Left cardiac atrium (tissue), 4 donors: ENCODE data around the gene ARG2. TPM values are rescaled to one million over a fixed set of nuclear protein-coding genes. Genes with fewer than 3 reads are reported as not detected.

Experiments used
- ATAC-seq, 2 donors: fragments of 200-7000 bp; cut with Tn5 transposase; one replicate each; pipeline ENCODE4 v1.9.1; 2020; ENCODE audit warnings: mild to moderate bottlenecking in 2 of 2, moderate library complexity in 2 of 2
- DNase-seq: peaks from one replicate; pipeline ENCODE4 v3.0.0-alpha.2; 2020
- intact Hi-C, 2 donors: fragments of 100-400 bp; cut with DNase I; formaldehyde crosslinking; loops; one replicate each; pipeline versions ENCODE4 v1.14.1 to v1.15.1; 2022 to 2023
- long read RNA-seq: library from polyadenylated mRNA; unstranded; transcript quantifications from one replicate; pipeline ENCODE4 v2.0.0, GENCODE V29; 2021
- total RNA-seq, 2 donors: library from RNA; stranded (reverse); fragmentation: NEBNext Ultra II Directional; extraction: Animal tissue kit (Norgen Biotek cat#: 25700); gene quantifications; one replicate each; pipeline ENCODE4 v1.2.1, GENCODE V29; 2021
- donor health status: DM: no; HTN: yes; CAD: no.
- donor health status: DM: no; HTN: yes; CAD: no; lungs with severe emphysema.
- donor health status: DM: yes; HTN: yes; CAD: no.
- donor health status: Dilated cardiomyopathy.

The ARG2 gene
- total RNA-seq = 1 to 10 TPM in 1 of 2 donors, under 1 TPM in 1; 0.38 to 1.2 TPM
- long read RNA-seq, partial matches to known transcripts = 0 of 4 reads
- long read RNA-seq, other reads (novel, unspliced or antisense) = 4 of 4 reads

- intact Hi-C loops = loop anchor here (5.0 to 10.0 kb wide), 2 partner anchors 48 to 75 kb away; partner anchors contain the start of gene RDH11 (in 1 of the 2)
- peak; percentile 98 to 99 for ATAC-seq
- DNase-seq = peak; percentile 98
These were observed at the start of gene ARG2 for GRCh38 chr14:67619446-67620216. TSS of gene ARG2 (plus strand) at chr14:67619920. CDS start at chr14:67619978, 58 bp downstream.

- intact Hi-C loops = loop anchor here (5.0 kb wide), 2 partner anchors 43 to 143 kb away; no protein-coding TSS in a partner anchor
- DNase-seq (no peak), ATAC-seq (no peak)
These were observed 49.3 kb upstream of the ARG2 start for GRCh38 chr14:67570453-67570852.

- intact Hi-C loops = loop anchor here (1.0 to 5.0 kb wide), 3 partner anchors 44 to 144 kb away; no protein-coding TSS in a partner anchor
- DNase-seq (peak; percentile 74), ATAC-seq (peak; percentile 76 to 85)
These were observed 48.3 kb upstream of the ARG2 start for GRCh38 chr14:67571275-67571990.

GRCh38 chr14:67571991-67572323 is 47.8 kb upstream of the ARG2 start:
- DNase-seq (no peak), ATAC-seq (no peak)
- intact Hi-C loops = loop anchor here (1.0 to 5.0 kb wide), 3 partner anchors 45 to 145 kb away; no protein-coding TSS in a partner anchor

- DNase-seq (no peak), ATAC-seq (no peak)
- intact Hi-C loops = loop anchor here (5.0 kb wide), 2 partner anchors 45 to 145 kb away; no protein-coding TSS in a partner anchor
These were observed 47.1 kb upstream of the ARG2 start for GRCh38 chr14:67572608-67573007.

DNA sequence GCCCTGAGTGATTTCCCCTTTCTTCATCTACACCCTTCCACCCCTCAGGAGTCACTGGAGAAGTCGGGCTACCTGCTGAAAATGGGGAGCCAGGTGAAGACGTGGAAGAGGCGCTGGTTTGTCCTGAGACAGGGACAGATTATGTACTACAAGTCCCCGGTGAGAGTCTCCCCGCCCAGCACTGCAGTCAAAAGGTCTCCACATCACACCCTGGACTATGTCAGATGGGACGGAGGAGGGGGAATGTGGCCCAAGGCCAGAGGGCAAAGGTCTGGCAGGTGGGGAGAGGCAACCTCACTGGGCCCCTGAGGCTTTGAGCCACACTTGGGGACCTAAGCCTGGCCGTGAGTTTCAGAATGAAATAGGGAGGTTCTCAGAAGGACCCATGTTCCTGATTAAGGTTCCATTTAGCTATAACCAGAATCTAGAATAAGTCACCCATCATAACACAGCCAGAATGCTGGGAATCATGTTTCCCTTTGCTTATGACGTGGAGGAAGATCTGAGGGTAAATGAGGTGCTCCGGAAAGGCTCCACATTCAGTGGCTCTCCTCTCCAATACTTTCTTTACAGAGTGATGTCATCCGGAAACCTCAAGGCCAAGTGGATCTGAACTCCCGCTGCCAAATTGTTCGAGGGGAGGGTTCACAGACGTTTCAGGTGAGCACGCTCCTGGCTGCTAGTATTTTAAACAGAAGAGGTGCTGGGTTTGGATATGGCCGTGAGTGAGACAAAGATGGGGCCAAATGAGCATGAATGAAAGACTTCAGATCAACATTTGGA is 46.3 kb upstream of the ARG2 start:
- DNase-seq = no peak
- ATAC-seq = no peak
- intact Hi-C loops = loop anchor here (5.0 kb wide), 2 partner anchors 46 to 146 kb away; no protein-coding TSS in a partner anchor

- ATAC-seq (no peak), DNase-seq (no peak)
- intact Hi-C loops = loop anchor here (5.0 kb wide), 2 partner anchors 47 to 147 kb away; no protein-coding TSS in a partner anchor
These were observed 45.6 kb upstream of the ARG2 start for GRCh38 chr14:67574156-67574555.

DNA sequence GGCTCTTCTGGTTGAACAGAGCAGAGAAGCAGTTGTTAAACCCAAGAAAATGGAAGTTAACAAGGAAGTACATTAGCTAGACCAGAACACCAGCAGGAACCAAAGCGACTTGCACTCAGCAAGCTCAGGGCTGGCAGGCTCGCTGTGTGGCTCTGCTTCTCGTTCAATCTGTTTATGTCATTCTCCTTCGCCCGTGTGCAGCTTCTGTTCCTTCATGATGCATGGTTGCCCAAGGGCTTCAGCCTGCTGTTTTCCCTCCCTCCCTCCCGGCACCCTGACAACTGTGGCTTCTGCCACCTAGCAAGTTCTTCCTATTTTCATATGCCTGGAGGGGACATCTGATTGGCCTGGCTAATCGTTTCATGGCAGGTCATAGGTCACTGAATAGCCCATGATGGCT is 44.9 kb upstream of the ARG2 start:
- ATAC-seq = no peak
- intact Hi-C loops = loop anchor here (5.0 kb wide), 2 partner anchors 48 to 148 kb away; no protein-coding TSS in a partner anchor
- DNase-seq = no peak

DNA sequence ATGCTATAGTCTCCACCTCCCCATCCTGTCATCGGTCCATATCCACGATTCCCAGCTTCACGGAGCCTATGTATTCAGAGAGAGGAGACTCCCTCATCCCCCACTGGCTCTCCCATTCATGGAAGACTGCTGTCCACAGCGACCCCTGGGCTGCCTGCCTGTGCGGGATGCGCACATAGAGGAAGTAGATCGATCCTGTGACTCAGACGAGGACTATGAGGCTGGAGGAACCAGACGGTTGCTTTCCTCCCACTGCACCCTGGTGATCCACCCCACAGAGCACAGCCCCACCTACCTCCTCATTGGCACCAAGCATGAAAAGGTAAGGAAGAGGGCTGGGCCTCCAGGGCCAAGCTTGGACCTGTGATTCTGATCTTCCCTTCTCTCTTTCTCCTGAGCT is 44.0 kb upstream of the ARG2 start:
- DNase-seq (no peak), ATAC-seq (no peak)
- intact Hi-C loops = no loop called here

DNA sequence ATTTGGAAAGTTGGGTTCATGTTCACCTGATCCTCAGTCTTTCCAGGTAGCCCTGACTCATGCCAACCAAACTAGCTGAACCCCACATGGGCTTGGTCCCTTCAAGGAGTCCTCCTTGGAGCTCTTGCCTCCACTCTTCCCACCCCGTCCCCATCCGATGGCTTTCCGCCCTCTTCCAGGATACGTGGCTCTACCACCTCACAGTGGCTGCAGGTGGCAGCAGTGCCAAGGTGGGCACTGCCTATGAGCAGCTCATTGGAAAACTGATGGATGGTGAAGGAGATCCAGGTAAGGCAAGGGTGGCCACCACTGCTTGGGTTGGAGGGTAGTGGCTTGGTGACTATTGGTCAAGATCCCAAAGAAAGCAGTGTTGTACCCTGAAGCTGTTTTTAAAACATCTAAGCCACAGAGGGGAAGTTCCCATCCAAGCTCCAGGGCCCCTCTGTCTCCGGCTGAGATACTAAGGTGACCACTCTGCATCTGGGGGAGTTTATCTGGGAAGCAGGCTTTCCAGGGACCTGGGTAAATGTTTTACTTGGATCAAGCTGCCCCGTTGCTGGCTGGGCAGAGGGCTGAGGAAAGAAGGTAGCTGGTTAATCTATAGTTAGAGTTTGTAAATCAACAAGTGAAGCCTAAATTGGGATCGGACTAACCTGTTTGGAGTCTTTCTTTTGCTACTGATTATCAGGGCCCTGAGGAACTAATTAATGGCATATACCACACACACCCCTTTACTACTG is 43.3 kb upstream of the ARG2 start:
- ATAC-seq (no peak), DNase-seq (no peak)
- intact Hi-C loops = no loop called here

- intact Hi-C loops = no loop called here
- ATAC-seq = no peak
- DNase-seq = no peak
These were observed 42.4 kb upstream of the ARG2 start for GRCh38 chr14:67577181-67577808.

DNA sequence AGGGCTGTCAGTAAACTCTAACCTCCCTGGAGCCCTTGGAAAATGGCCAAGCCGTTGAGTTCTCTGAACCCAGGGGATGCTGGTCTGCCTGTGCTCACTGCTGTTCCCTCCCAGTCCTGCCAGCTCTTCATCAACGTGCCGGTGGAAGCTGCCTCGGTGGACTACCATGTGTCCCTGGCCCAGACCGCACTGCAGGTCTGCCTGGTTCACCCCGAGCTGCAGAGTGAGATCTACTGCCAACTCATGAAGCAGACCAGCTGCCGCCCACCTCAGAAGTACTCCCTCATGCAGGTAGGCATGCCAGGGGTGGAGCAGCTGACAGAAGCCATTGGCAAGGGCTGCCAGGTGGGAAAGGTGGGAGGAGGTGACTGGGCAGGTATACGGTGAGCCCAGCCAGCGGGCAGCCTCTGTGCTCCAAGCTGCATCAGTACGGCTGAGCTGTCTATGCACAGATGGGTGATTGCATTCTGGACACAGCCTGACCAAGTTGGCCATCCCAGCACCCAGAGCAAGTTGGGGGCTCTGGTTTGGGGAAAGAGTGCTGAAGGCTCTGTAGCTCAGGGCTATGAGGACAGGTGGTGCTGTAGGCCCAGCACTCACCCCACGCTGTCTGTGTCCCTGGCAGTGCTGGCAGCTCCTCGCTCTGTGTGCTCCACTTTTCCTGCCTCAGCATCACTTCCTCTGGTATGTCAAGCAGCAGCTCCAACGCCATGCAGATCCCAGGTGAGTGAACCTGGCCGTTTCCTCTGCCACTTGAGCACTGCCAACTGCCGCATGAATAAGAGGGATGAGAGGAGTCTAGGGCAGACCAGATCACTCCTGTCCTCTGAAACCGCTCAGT is 41.6 kb upstream of the ARG2 start:
- DNase-seq (no peak), ATAC-seq (no peak)
- intact Hi-C loops = no loop called here

GRCh38 chr14:67579040-67579439 is 40.7 kb upstream of the ARG2 start:
- DNase-seq (no peak), ATAC-seq (no peak)
- intact Hi-C loops = no loop called here

GRCh38 chr14:67579636-67580035 is 40.1 kb upstream of the ARG2 start:
- no peak for DNase-seq
- no peak for ATAC-seq
- intact Hi-C loops = no loop called here

- no peak for ATAC-seq
These were observed 39.2 kb upstream of the ARG2 start for GRCh38 chr14:67580336-67581171.

GRCh38 chr14:67581643-67582042 is 38.1 kb upstream of the ARG2 start:
- intact Hi-C loops = no loop called here
- no peak for ATAC-seq
- no peak for DNase-seq

More at GRCh38 chr14:67580336-67581171, 39.2 kb upstream of the ARG2 start:
- intact Hi-C loops = no loop called here
- DNase-seq = no peak
